HG02763 (cell line): ENCODE results near the gene GHSR.

Source experiments
- ATAC-seq: cut with Tn5 transposase; IDR thresholded peaks from one replicate; pipeline ENCODE4 v1.9.1; 2021; ENCODE audit warnings: mild to moderate bottlenecking, moderate library complexity; ENCODE audit not compliant: unreplicated experiment

GHSR gene

GRCh38 chr3:172447611-172448579 lies at the start of gene GHSR:
Gene GHSR, minus strand, starts transcription at chr3:172448456. Its CDS starts 43 bp downstream, at chr3:172448413.
- no peak for ATAC-seq

DNA sequence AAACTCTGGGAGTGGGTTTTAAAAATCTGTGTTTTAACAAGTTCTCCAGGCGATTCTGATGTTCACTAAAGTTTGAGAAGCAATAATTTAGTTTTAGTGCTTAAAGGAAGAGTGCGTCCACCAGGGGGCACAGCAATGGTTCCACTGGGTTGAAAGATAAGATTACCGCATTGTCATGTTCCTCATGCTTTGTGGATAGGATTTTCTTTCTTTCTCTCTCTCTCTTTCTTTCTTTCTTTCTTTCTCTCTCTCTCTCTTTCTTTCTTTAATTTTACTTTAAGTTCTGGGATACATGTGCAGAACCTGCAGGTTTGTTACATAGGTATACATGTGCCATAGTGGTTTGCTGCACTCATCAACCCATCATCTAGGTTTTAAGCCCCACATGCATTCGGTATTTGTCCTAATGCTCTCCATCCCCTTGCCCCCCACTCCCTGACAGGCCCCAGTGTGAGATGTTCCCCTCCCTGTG lies 42.0 kb upstream of the GHSR start:
- ATAC-seq: peak; percentile 44

- ATAC-seq: no peak
These were observed 29.9 kb upstream of the GHSR start for GRCh38 chr3:172478116-172478515.

GRCh38 chr3:172476347-172476746 lies 28.1 kb upstream of the GHSR start:
- no peak for ATAC-seq

DNA sequence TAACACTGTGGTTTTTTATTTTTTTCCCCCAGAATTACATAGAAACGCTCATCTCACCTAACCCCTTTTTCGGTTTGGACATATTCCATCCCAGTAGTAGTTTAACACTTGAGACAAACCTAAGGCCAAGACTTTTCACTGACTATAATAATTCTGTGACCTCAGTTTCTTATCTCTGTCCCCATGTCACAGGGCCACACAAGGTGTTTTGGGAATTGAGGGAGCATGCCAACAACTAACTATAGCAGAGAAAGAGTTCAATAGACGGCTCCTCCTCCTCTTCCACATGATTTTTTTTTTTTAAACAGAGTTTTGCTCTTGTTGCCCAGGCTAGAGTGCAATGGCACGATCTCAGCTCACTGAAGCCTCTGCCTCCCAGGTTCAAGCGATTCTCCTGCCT lies 27.4 kb upstream of the GHSR start:
- no peak for ATAC-seq

- no peak for ATAC-seq
These were observed 23.6 kb upstream of the GHSR start for GRCh38 chr3:172471903-172472302.

- ATAC-seq: no peak
These were observed 22.3 kb upstream of the GHSR start for GRCh38 chr3:172470588-172470987.

GRCh38 chr3:172467170-172467824 lies 19.0 kb upstream of the GHSR start:
- no peak for ATAC-seq

- ATAC-seq: no peak
These were observed 18.4 kb upstream of the GHSR start for GRCh38 chr3:172466553-172467130.

- ATAC-seq: no peak
These were observed 17.0 kb upstream of the GHSR start for GRCh38 chr3:172465281-172465680.

DNA sequence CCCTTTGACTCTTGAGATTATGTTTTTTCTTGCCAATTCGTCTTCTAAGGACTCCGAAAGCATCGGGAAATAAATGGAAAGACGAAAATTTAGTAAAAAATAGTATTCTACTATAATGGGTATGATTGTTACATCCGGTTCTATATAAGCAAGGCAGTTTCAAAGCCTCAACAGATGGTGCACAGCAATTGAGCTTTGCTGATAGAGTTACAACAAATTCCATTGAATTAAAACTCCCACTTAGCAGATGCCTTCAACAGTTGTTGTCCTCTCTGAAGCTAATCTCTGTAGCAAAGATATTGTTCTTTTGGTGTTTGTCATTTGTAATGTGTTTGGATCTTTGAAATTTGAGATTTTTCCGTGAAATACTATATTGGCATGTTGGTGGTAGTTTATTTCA lies 16.1 kb upstream of the GHSR start:
- ATAC-seq: no peak

DNA sequence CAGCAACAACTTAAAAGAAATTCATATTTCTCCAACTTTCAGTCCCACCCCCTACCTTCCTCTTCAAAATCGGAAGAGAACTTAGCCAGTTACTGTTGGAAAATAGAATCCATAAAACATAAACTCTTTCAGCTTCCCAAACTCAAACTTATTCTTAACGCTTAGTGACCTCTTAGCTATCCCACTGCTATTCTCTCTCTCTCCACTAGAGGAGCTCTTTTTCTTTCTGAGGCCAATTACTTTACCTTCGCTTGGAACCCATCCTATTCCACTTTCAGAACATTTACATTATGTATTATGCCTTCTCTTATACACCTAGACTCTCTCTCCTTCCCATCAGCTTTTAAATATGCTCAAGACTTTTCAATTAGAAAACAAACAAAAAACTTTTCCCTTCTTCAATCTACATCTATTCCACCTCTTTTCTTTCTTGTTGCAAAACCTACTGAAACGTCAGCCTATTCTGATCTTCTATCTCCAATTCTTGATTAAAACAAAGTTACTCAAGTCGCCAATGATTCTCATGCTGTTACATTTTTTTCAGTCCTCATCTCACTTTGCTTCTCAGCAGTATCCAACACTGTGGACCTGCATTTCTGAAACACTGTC lies 13.4 kb upstream of the GHSR start:
- ATAC-seq: peak; percentile 64

- ATAC-seq: no peak
These were observed 8.1 kb upstream of the GHSR start for GRCh38 chr3:172456404-172456803.

DNA sequence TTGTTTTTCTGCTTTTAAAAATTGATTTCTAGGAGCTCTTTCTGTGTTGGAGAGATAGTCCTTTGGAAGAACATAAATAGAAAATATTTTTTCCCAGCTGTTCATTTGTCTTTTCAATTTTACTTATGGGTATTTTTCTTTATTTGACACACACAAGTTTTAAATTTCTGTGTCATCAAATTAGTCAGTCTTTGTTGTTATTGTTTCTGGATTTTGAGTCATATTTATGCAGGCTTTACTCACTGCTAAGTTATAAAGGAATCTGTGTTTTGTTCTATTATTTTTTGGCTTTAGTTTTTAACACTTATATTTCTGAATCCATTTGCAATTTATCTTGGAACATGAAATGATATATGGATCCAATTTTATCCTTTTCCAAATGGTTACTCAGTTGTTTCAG lies 5.9 kb upstream of the GHSR start:
- ATAC-seq: no peak

DNA sequence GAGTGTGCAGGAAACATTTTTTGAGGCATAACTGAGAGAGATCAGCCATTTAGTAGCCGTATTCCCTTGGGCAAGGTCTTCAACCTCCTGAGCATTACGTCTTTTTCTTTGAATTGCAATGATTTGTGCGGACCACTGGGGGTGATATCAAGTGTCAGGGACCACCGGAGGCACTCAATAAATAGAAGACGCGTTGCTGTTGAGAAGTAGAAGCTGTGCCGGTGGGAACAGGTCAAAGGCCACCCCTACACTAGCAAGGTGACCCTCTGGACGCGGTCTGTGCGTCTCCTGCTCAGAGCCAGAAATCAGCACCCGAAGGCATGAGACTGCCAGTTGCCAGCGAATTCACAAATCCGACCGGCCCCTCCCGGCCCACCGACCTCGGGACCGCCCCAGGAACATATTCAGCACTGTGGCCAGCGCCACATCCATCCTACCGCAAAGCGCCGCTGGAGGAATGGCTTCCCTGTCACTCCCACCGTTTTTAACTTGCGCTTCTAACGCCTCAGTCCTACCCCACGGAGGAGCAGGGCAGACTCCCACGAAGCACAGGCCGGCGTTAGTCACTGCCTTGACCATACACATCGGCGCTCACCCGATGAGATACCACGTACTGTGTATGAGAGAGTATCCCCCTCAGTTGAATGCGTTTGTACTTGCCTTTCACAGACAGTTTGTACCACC lies 1.4 kb upstream of the GHSR start:
- ATAC-seq: no peak

DNA sequence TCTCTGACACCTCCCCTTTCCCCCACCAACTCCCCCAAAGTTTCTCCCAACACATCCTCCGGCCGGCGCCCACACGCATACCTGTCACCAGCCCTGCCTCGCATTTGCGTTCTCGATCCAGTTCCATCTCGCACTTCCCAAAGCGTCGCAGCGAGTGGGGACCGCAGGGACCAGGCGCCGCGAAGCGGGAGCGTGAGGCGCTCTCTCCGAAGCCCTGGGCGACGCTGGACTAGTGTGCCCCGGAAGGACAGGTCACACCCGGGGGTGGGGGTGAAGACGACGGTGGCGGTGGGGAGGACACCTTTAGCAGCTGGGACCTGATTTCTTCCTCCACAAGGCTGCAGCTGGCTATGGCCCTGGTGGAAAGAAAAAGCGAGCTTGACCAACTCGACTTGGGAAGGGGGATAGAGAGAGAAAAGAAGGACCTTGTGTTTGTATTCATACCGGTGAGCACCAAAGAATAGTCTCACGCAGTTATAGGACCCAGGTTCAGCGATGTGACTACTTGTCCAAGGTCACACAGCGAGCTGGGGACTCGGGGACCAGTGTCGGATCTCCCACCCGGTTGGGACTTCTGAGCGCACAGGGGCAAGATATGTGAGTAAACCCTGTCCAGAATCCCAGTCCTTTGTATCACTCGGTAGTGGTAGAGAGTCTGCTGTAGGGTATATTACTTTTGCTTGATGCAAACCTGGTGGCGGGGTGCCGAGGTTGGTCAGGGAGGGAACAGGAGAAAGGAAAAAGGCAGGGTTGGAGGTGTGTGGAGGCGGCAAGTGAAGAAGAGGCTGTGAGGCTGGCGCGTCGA lies 607 bp upstream of the GHSR start:
- ATAC-seq: no peak

DNA sequence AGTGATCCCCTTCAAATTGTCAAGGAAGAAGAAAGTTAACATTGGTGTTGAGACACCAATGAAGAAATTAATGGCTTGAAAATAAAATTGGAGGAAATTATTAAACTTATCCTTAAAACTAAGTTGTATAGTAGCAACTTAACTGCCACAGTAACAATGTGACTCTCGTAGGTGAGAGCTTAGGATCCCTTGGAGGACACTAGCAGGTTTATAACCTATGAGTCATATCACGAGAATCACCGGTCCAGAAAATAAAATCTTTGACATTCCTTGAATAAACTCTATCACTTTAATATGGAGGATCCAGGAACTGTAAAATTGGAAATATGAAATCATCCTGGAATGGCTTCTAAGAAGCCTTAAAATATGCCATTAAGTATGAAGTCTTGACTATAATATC lies 2.1 kb downstream of the GHSR start:
- ATAC-seq: no peak

- no peak for ATAC-seq
These were observed 3.4 kb downstream of the GHSR start for GRCh38 chr3:172444821-172445220.

GRCh38 chr3:172442606-172443005 lies 5.7 kb downstream of the GHSR start:
- no peak for ATAC-seq

DNA sequence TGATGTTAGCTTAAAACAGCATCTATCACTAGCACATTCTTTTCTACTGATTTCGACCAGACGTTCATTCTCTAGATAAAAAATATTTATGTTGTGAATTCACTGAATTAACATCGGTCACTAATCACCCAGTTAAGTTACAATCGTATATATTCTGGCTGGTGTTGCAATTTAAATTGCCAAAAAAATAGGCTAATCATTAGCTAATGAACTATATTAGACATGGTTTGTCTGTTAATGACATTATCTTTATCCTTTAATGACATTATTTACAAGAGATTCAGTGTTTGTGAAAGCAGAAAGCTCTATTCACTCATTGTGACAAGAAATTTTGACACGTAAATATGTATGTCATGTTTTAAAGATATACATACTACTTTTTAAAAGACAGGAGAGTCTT lies 6.7 kb downstream of the GHSR start:
- no peak for ATAC-seq
